Measurements from ENCODE around the gene PRSS21. TPM values are rescaled to one million over a fixed set of nuclear protein-coding genes. Genes with fewer than 3 reads are reported as not detected.

PRSS21 gene
- total RNA-seq, 1 experiment from 2014 or later: not detected

Other genes with a start within 250 kb of the PRSS21 start
- gene KCTD5, start 134.7 kb upstream of the PRSS21 start, total RNA-seq (2014; rRNA removed; shearing (Covaris generic); ENCODE audit: low replicate concordance): 67.5 and 85.6 TPM in 2 replicates
- gene PRSS27, start 97.0 kb upstream of the PRSS21 start, total RNA-seq (2014; rRNA removed; shearing (Covaris generic); ENCODE audit: low replicate concordance): 1.1 TPM in 1 of 2 replicates, not detected in the other
- gene SRRM2, start 64.6 kb upstream of the PRSS21 start, total RNA-seq (2014; rRNA removed; shearing (Covaris generic); ENCODE audit: low replicate concordance): 15.3 and 31.2 TPM in 2 replicates
- 473 and 526 TPM in 2 replicates for gene ELOB, start 40.0 kb upstream of the PRSS21 start, total RNA-seq (2014; rRNA removed; shearing (Covaris generic); ENCODE audit: low replicate concordance)
- gene PRSS33, start 29.7 kb upstream of the PRSS21 start, total RNA-seq (2014; rRNA removed; shearing (Covaris generic); ENCODE audit: low replicate concordance): not detected in 2 replicates
- not detected in 2 replicates for gene PRSS41, start 18.8 kb upstream of the PRSS21 start, total RNA-seq (2014; rRNA removed; shearing (Covaris generic); ENCODE audit: low replicate concordance)
- gene ZG16B, start 13.1 kb downstream of the PRSS21 start, total RNA-seq (2014; rRNA removed; shearing (Covaris generic); ENCODE audit: low replicate concordance): 0.93 TPM in 1 of 2 replicates, not detected in the other
- not detected in 2 replicates for gene PRSS22, start 40.9 kb downstream of the PRSS21 start, total RNA-seq (2014; rRNA removed; shearing (Covaris generic); ENCODE audit: low replicate concordance)
- 121 and 161 TPM in 2 replicates for gene FLYWCH2, start 66.0 kb downstream of the PRSS21 start, total RNA-seq (2014; rRNA removed; shearing (Covaris generic); ENCODE audit: low replicate concordance)
- gene FLYWCH1, start 94.7 kb downstream of the PRSS21 start, total RNA-seq (2014; rRNA removed; shearing (Covaris generic); ENCODE audit: low replicate concordance): 133 and 149 TPM in 2 replicates
- gene KREMEN2, start 147.0 kb downstream of the PRSS21 start, total RNA-seq (2014; rRNA removed; shearing (Covaris generic); ENCODE audit: low replicate concordance): 18.2 and 32.8 TPM in 2 replicates
- gene PAQR4, start 152.1 kb downstream of the PRSS21 start, total RNA-seq (2014; rRNA removed; shearing (Covaris generic); ENCODE audit: low replicate concordance): 60.8 and 77.4 TPM in 2 replicates
- 25.5 and 39.1 TPM in 2 replicates for gene PKMYT1, start 163.2 kb downstream of the PRSS21 start, total RNA-seq (2014; rRNA removed; shearing (Covaris generic); ENCODE audit: low replicate concordance)
- 0.07 TPM in 1 of 2 replicates, not detected in the other for gene CLDN9, start 195.7 kb downstream of the PRSS21 start, total RNA-seq (2014; rRNA removed; shearing (Covaris generic); ENCODE audit: low replicate concordance)
- gene CLDN6, start 200.9 kb downstream of the PRSS21 start, total RNA-seq (2014; rRNA removed; shearing (Covaris generic); ENCODE audit: low replicate concordance): not detected in 2 replicates
- gene TNFRSF12A, start 203.1 kb downstream of the PRSS21 start, total RNA-seq (2014; rRNA removed; shearing (Covaris generic); ENCODE audit: low replicate concordance): 975 and 1,222 TPM in 2 replicates
- 461 and 685 TPM in 2 replicates for gene HCFC1R1, start 206.7 kb downstream of the PRSS21 start, total RNA-seq (2014; rRNA removed; shearing (Covaris generic); ENCODE audit: low replicate concordance)
- 247 and 252 TPM in 2 replicates for gene THOC6, start 206.8 kb downstream of the PRSS21 start, total RNA-seq (2014; rRNA removed; shearing (Covaris generic); ENCODE audit: low replicate concordance)
- not detected in 2 replicates for gene BICDL2, start 219.7 kb downstream of the PRSS21 start, total RNA-seq (2014; rRNA removed; shearing (Covaris generic); ENCODE audit: low replicate concordance)
- not detected in 2 replicates for gene MMP25, start 229.3 kb downstream of the PRSS21 start, total RNA-seq (2014; rRNA removed; shearing (Covaris generic); ENCODE audit: low replicate concordance)
- 171 and 219 TPM in 2 replicates for gene IL32, start 248.4 kb downstream of the PRSS21 start, total RNA-seq (2014; rRNA removed; shearing (Covaris generic); ENCODE audit: low replicate concordance)